HG03159 (cell line): Measurements from ENCODE around the gene NAA25.
"Not testable (repeated sequence)": the region's sequence is repeated elsewhere in the genome, so short reads cannot be mapped to it uniquely, and the experiment has no call there.

ENCODE experiments used
- ATAC-seq: cut with Tn5 transposase; IDR thresholded peaks from one replicate; pipeline ENCODE4 v1.9.1; 2021; ENCODE audit warnings: mild to moderate bottlenecking, moderate library complexity; ENCODE audit not compliant: unreplicated experiment

The NAA25 gene

GRCh38 chr12:112116232-112117060 is 7.9 kb upstream of the NAA25 start:
- ATAC-seq = no peak

- no peak for ATAC-seq
These were observed 6.9 kb upstream of the NAA25 start for GRCh38 chr12:112115259-112116045.

- no peak for ATAC-seq
These were observed 4.0 kb upstream of the NAA25 start for GRCh38 chr12:112112409-112113133.

- no peak for ATAC-seq
These were observed 3.3 kb upstream of the NAA25 start for GRCh38 chr12:112111931-112112330.

- ATAC-seq = not testable (repeated sequence)
These were observed 2.4 kb upstream of the NAA25 start for GRCh38 chr12:112110787-112111662.

GRCh38 chr12:112107306-112108201 is 1.0 kb downstream of the NAA25 start:
- ATAC-seq = peak; percentile 5

- no peak for ATAC-seq
These were observed 2.7 kb downstream of the NAA25 start for GRCh38 chr12:112105891-112106290.

GRCh38 chr12:112103758-112104503 is 4.7 kb downstream of the NAA25 start:
- ATAC-seq = no peak

GRCh38 chr12:112102746-112103145 is 5.8 kb downstream of the NAA25 start:
- ATAC-seq = not testable (repeated sequence)

GRCh38 chr12:112102127-112102526 is 6.5 kb downstream of the NAA25 start:
- no peak for ATAC-seq

- ATAC-seq = not testable (repeated sequence)
These were observed 8.1 kb downstream of the NAA25 start for GRCh38 chr12:112100500-112100899.

- ATAC-seq = no peak
These were observed 10.9 kb downstream of the NAA25 start for GRCh38 chr12:112097641-112098040.

- ATAC-seq = peak; percentile 17
These were observed 11.9 kb downstream of the NAA25 start for GRCh38 chr12:112096667-112097066.

GRCh38 chr12:112096070-112096469 is 12.5 kb downstream of the NAA25 start:
- ATAC-seq = peak; percentile 89

- ATAC-seq = no peak
These were observed 17.0 kb downstream of the NAA25 start for GRCh38 chr12:112091563-112091962.

GRCh38 chr12:112087851-112088250 is 20.7 kb downstream of the NAA25 start:
- ATAC-seq = no peak

GRCh38 chr12:112087055-112087850 is 21.3 kb downstream of the NAA25 start:
- ATAC-seq = no peak

GRCh38 chr12:112066566-112066965 is 42.0 kb downstream of the NAA25 start:
- ATAC-seq = no peak
